ENCODE data around the gene SEC23IP.

- TF ChIP-seq CTCF (IDR thresholded peaks at IDR 0.05) = no peak
- no peak for TF ChIP-seq POLR2A (IDR thresholded peaks at IDR 0.05)
Observed at GRCh38 chr10:119947300-119947699, 54.8 kb downstream of the SEC23IP start.
